Kidney (tissue), 22 donors: ENCODE measurements around the gene CYP24A1. TPM values are rescaled to one million over a fixed set of nuclear protein-coding genes. Genes with fewer than 3 reads are reported as not detected.
A peak's percentile ranks its signal among the peaks of the same experiment; 100 is the strongest.

Source experiments
- DNase-seq, 5 donors: peaks; one replicate each; pipeline ENCODE4 v3.0.0-alpha.2; 2013 to 2020
- FAIRE-seq: peaks from 2 replicates; lab custom pipeline; 2012; peaks lifted over from hg19 to GRCh38; lab: Jason Lieb, UNC
- H3K27ac ChIP-seq, 2 donors: one replicate each; pipeline ENCODE4 v1.7.0; 2013; ENCODE audit warnings: low read depth in 2 of 2, low read length in 2 of 2, inconsistent platforms in 1 of 2
- H3K27me3 ChIP-seq: one replicate; pipeline ENCODE4 v1.7.1; 2013; ENCODE audit warnings: low read length, inconsistent platforms; ENCODE audit not compliant: control insufficient read depth, insufficient read depth
- H3K36me3 ChIP-seq, 3 donors: one replicate each; pipeline versions ENCODE4 v1.7.0 to v1.7.1; 2013; ENCODE audit warnings: low read length in 3 of 3, control low read depth in 1 of 3, inconsistent platforms in 1 of 3; ENCODE audit not compliant: insufficient read depth in 3 of 3, control insufficient read depth in 2 of 3
- H3K4me1 ChIP-seq, 3 donors: one replicate each; pipeline versions ENCODE4 v1.7.0 to v1.7.1; 2013; ENCODE audit warnings: low read length in 3 of 3, inconsistent platforms in 1 of 3, low read depth in 1 of 3; ENCODE audit not compliant: control insufficient read depth in 2 of 3, insufficient read depth in 2 of 3
- H3K4me3 ChIP-seq, 3 donors: one replicate each; pipeline versions ENCODE4 v1.7.0 to v1.8.1; 2013; ENCODE audit warnings: low read length in 3 of 3, control low read depth in 1 of 3, inconsistent platforms in 1 of 3
- H3K9ac ChIP-seq, 3 donors: one replicate each; pipeline versions ENCODE4 v1.7.0 to v1.7.1; 2013; ENCODE audit warnings: low read length in 3 of 3, control low read depth in 1 of 3, inconsistent platforms in 1 of 3
- H3K9me3 ChIP-seq, 3 donors: one replicate each; pipeline versions ENCODE4 v1.7.0 to v1.7.1; 2013; ENCODE audit warnings: low read length in 3 of 3, control low read depth in 1 of 3, inconsistent platforms in 1 of 3; ENCODE audit not compliant: control insufficient read depth in 2 of 3, insufficient read depth in 1 of 3
- intact Hi-C: fragments of 100-400 bp; cut with DNase I; formaldehyde crosslinking; loops from one replicate; pipeline ENCODE4 v1.11.1; 2022
- long read RNA-seq, 10 donors: library from polyadenylated mRNA in 1 of 10; unstranded in 1 of 10; transcript quantifications; one replicate each; pipeline ENCODE4 v2.0.0 and lab custom pipeline, GENCODE V29; 2021 to 2026
- polyA plus RNA-seq: library from polyadenylated mRNA; stranded (reverse); fragments of 350-450 nt; fragmentation: Illumina TruSeq; extraction: RNeasy Lipid Tissue Mini Kit (QIAGEN cat#74804); gene quantifications from one replicate; pipeline ENCODE4 v1.2.3, GENCODE V29; 2014; ENCODE audit warnings: low read depth, low replicate concordance; ENCODE audit not compliant: insufficient read depth
- total RNA-seq: library from RNA; stranded (reverse); fragmentation: NEBNext Ultra II Directional; extraction: Animal tissue kit (Norgen Biotek cat#: 25700); gene quantifications from one replicate; pipeline ENCODE4 v1.2.1, GENCODE V29; 2021
- TF ChIP-seq, protein P1 (sequence below): IDR thresholded peaks from 3 replicates; pipeline ENCODE4 v1.5.1; 2012; ENCODE audit warnings: mild to moderate bottlenecking, moderate library complexity, borderline replicate concordance; ENCODE audit not compliant: insufficient read depth; ENCODE audit errors: extremely low read depth
- donor health status: control.
- donor health status: control.
- donor health status: control.
- donor health status: control.
- donor health status: control.
- donor health status: DM: yes; HTN: yes; CAD: no.
- donor health status: Normal renal cell carcinoma (clear cell type).

Gene CYP24A1
- total RNA-seq (39.0 TPM), polyA plus RNA-seq (15.4 TPM)
- long read RNA-seq, donor 1: 0 reads
- long read RNA-seq, donor 2: 0 reads
- long read RNA-seq, donor 3: 0 reads
- long read RNA-seq, donor 4, partial matches to known transcripts: 0 of 1 reads
- long read RNA-seq, donor 4, other reads (novel, unspliced or antisense): 0 of 1 reads
- long read RNA-seq, donor 5: 0 reads
- long read RNA-seq, donor 6: 0 reads
- long read RNA-seq, donor 7, transcript CYP24A1-201 (12 exons, 3,262 nt): major isoform, 13 of 28 reads
- long read RNA-seq, donor 7, partial matches to known transcripts: 4 of 28 reads
- long read RNA-seq, donor 7, other reads (novel, unspliced or antisense): 10 of 28 reads
- long read RNA-seq, donor 8: 0 reads
- long read RNA-seq, donor 9: 0 reads
- long read RNA-seq, donor 10: 0 reads

DNA sequence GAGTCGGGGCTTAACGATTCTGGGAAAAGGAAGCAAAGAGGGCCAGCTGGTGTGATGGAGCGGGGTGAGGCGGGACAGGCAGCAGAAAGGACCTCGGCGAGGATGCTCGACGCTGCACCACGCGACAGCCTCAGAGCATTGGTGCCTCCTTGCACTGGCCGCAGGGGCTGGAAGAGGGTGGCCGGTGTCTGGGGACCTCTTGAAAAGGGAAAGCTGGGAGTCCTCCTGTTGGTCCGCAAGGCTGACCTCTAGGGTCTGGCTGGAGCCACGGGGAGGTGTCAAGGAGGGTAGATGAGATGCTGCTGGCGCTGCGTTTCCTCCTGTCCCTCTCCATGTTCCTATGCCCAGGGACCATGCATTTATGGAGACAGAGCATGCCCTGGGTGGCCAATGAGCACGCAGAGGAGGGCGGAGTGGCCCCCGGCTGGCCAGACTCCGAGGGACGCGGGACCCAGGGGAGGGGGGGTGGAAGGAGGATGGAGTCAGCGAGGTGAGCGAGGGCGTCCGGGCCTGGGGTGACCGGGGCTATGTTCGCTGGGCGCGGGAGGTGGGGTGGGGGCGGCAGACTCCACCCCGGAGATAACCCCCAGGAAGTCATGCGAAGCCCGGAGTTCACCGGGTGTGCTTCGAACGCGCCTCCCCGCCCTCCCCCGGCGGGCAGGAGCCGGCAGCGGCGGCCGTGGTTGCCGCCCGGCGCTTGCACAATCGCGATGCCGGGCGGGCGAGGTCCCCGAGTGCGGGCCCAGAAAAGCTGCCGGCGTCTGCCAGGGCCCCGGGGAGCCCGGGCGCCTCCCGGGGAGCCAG is at the start of gene CYP24A1:
CYP24A1 (minus strand) TSS at position 334 of the 804 bp plus-strand sequence. CDS start 407 bp downstream, outside the sequence.
- Histone ChIP-seq H3K27ac (peak within 1 kb of the TSS; percentile 28 to 43), H3K9ac (no peak within 1 kb of the TSS), H3K4me3 (peak within 1 kb of the TSS in 2 of 3 donors; percentile 35 to 54), H3K9me3 (no peaks in the 10 kb centered on the region), H3K27me3 (peaks cover 39% of the 10 kb centered on the region), H3K36me3 (no peaks in the 10 kb centered on the region), H3K4me1 (peaks cover 0 to 7% (median 0%) of the 10 kb centered on the region in 3 donors)
- no peak for FAIRE-seq
- DNase-seq: peak in 3 of 5 donors; percentile 9 to 48 (median 10)
- TF ChIP-seq, protein P1, sequence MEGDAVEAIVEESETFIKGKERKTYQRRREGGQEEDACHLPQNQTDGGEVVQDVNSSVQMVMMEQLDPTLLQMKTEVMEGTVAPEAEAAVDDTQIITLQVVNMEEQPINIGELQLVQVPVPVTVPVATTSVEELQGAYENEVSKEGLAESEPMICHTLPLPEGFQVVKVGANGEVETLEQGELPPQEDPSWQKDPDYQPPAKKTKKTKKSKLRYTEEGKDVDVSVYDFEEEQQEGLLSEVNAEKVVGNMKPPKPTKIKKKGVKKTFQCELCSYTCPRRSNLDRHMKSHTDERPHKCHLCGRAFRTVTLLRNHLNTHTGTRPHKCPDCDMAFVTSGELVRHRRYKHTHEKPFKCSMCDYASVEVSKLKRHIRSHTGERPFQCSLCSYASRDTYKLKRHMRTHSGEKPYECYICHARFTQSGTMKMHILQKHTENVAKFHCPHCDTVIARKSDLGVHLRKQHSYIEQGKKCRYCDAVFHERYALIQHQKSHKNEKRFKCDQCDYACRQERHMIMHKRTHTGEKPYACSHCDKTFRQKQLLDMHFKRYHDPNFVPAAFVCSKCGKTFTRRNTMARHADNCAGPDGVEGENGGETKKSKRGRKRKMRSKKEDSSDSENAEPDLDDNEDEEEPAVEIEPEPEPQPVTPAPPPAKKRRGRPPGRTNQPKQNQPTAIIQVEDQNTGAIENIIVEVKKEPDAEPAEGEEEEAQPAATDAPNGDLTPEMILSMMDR: no peak
- intact Hi-C loops: no loop called here

DNA sequence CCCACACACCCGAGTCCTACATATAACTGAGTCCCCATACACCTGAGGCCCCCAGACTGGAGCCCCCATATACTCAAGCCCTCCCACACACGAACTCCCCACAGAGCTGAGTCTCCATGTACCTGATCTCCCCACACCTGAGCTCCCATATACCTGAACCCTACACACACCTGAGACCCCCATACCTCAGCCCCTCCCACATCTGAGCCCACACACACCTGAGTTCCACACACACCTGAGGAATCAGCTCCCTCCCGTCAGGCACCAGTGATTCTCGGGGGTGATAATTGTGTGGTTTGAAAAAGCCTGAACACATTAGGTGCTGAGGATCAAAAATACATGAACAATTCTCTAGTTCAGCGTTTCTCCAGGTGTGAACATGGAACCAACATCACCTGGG is 49.5 kb upstream of the CYP24A1 start:
- Histone ChIP-seq H3K4me1 (peaks cover 0 to 4% (median 0%) of the 10 kb centered on the region in 3 donors), H3K27me3 (no peaks in the 10 kb centered on the region), H3K27ac (no peak overlapping the region), H3K9me3 (no peaks in the 10 kb centered on the region), H3K36me3 (no peaks in the 10 kb centered on the region), H3K4me3 (no peak overlapping the region), H3K9ac (no peak overlapping the region)
- intact Hi-C loops: loop anchor here (10.0 kb wide), 1 partner anchor 422 kb away; no protein-coding TSS in a partner anchor
- TF ChIP-seq, protein P1: no peak
- FAIRE-seq (no peak), DNase-seq (no peak)

DNA sequence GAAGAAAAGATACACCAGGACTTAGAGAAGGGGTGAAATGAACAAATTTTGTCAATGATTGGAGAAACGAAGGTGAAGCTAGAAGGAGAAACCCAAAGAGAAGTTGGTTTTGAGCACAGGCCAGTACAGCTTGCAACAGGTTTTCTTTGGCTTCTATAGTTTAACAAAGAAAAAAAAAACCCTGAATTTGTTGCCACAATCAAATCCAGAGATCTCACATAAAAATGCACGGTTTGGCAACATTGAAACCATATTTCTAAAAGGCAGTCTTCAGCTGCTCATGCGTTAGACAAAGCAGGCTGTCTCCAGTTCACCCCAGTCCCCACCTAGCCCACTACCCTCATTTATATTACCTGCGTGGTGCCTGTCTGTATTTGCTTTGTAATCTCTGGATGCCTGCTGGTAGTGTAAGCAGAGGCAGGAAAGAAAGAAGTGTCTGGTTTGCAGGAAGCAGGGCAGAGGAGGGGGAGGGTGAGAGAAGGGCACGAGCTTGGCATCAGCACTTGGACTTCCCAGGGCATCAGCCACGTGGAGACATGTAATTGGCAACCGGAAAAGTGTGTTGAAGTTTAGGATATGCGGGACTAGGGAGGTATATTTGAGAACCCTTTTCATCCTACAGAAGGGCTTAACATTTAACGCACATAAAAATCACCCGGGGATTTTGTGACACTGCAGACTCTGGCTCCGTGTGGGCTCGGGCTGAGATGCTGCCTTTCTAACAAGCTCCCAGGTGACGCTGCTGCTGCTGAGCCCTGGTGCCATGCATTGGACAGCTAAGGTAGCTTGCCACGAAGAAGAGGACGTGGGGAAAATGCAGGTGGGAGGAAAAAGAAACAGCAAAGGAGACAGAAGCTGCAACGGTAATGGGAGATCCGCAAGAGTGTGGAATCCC is 48.5 kb upstream of the CYP24A1 start:
- H3K4me3 ChIP-seq: no peak overlapping the region
- TF ChIP-seq, protein P1: no peak
- no peaks in the 10 kb centered on the region for H3K9me3 ChIP-seq
- H3K4me1 ChIP-seq: peaks cover 0 to 4% (median 0%) of the 10 kb centered on the region in 3 donors
- DNase-seq (no peak), FAIRE-seq (no peak)
- H3K27me3 ChIP-seq: no peaks in the 10 kb centered on the region
- intact Hi-C loops: loop anchor here (10.0 kb wide), 1 partner anchor 423 kb away; no protein-coding TSS in a partner anchor
- no peak overlapping the region for H3K9ac ChIP-seq
- no peaks in the 10 kb centered on the region for H3K36me3 ChIP-seq
- no peak overlapping the region for H3K27ac ChIP-seq
